ENCODE results near the gene DIAPH3.

DIAPH3 gene

DNA sequence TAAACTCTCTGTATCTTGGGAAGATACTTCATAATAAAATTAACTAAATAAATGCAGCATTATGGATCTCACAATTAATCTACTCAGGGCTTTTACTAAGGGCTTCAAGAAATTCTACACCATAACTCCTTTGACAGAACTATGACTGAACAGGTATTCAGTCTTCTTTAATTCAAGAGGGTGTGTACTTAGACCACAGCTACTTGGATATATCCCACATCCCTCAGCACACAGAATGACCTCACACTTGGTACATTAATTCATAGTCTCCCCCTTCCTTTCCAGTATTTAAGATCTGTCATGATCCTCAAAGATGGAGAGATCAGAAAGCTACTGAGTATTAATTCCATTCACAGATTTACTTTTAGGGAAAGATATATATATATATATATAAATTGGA, 11.6 kb downstream of the DIAPH3 start:
- DNase-seq (ENCODE audit: low read depth in 2 of 2): no peak

DNA sequence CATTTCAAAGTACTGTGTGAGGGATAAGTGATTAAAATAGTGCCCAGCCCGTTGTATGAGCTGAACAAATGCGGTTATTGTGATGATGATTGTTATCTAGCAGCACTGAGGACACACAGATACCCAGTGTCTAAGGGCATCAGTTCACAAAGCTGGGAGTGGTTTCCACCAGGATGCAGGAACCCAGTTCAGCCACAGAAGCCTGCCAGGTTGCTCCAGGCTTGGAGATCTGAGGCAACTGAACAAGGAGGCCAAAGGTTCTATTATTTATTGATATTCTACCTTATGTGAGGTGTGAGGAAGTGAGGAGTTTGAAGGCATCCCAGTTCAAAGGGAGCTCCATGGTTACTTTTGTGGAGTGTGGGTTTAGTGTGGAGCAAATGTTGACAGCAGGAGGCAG, 13.2 kb downstream of the DIAPH3 start:
- DNase-seq (ENCODE audit: low read depth in 2 of 2): no peak

DNA sequence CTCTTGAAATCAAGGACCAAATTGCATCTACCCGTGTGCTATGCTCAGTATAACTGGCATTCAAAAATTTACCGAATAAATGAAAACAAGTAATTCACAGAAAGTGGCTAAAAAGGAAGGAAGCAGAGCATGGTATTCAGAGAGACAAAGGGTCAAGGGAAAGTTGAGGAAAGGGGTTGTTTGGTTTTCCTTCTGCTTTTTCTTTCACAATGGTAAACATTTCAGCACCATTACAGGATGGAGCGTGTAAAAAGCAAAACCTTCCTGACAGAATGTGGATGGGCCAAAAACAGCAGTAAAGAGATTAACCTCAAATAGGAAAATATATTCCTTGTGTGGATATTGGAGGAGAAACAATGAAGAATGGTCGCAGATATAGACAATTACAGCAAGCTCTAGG, 14.8 kb downstream of the DIAPH3 start:
- DNase-seq (ENCODE audit: low read depth in 2 of 2): no peak

DNA sequence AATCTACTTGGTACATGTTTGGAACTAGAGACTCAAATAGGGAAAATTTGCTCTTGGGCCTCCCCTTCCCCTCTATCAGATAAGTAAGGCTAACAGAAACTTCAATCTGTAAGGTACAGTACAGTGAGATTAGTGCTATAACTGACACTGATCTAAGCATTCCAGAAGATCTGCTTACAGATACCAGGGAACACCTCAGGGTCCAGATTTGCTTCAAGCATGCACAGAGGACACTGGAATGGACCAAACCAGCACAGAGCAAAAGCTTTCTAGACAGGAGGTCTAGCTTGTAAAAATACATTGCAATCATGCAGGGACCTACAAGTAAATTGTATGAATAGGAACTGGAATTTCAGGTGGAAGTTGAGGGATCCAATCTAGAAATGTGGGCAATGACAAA, 16.4 kb downstream of the DIAPH3 start:
- DNase-seq (ENCODE audit: low read depth in 2 of 2): no peak

DNA sequence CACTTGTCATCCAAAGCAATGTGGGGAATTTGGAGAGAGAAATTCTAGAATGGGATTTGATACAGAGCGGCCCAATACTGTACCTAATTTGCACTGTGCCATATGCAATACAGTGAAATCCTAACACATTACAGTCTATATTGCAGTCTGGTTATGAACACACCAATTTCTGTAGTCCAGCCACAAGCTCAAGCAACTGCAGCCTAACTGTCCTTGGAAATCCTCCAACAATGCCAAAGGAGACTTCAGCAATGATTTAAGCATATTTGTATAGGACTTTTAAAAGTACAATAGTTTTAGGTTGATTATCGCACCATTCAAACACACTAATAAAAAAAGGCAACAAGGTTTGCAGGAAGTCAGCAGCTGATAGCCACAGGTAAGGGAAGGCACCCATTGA, 17.3 kb downstream of the DIAPH3 start:
- no peak for DNase-seq (ENCODE audit: low read depth in 2 of 2)

DNA sequence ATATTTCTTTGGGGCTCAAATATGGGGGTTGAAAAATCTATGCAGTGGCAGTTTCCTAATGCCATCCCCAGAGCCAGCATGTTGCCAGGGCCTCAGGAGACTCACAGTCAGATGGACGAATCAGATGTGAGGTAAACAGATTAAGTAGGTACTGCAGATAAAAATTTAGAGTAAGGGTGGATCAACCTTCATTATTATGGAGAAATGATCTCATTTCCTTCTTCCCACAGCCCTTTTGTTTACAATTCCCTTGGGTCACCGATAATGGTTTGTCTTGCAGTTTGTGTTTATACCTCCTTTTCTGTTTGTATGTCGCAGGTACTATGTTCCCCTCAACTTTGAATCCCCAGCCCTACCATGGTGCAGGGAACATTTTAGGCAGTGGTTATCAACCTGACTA, 20.0 kb downstream of the DIAPH3 start:
- no peak for DNase-seq (ENCODE audit: low read depth in 2 of 2)

DNA sequence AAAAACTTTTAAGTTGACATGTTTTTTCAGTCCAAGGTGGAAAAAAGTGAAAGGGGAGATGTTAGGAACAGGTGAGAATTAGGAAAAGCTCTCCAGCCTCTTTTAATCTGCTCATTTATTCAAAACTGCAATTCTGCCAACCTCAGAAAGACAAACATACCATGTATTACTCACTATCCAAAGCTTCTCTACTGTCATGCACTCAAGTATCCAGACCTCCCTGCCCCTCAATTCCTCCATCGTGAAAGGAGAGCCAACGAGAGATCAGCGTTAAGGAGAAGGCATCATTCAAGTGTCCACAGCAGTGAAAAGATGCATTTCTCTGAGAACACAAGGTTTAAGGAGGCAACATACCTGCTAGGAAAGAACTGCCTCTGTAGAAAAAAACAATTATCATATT, 24.5 kb downstream of the DIAPH3 start:
- no peak for DNase-seq (ENCODE audit: low read depth in 2 of 2)

DNA sequence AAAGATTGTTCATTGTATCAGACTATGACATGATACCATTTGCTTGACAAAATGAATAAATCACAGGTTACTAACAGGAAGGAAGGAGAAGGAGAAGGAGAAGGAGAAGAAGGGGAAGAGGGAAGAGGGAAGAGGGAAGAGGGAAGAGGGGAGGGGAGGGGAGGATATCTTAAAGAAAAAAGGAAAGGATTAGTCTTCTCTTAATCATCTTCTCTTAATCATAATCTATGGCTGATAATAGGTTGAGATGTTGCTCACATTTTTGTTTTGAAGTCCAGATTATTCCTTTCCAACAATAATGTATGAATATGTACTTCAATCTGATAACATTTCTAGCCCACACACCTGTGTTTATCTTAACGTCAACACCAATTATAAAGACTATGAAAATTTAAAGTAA, 25.1 kb downstream of the DIAPH3 start:
- DNase-seq (ENCODE audit: low read depth in 2 of 2): no peak

DNA sequence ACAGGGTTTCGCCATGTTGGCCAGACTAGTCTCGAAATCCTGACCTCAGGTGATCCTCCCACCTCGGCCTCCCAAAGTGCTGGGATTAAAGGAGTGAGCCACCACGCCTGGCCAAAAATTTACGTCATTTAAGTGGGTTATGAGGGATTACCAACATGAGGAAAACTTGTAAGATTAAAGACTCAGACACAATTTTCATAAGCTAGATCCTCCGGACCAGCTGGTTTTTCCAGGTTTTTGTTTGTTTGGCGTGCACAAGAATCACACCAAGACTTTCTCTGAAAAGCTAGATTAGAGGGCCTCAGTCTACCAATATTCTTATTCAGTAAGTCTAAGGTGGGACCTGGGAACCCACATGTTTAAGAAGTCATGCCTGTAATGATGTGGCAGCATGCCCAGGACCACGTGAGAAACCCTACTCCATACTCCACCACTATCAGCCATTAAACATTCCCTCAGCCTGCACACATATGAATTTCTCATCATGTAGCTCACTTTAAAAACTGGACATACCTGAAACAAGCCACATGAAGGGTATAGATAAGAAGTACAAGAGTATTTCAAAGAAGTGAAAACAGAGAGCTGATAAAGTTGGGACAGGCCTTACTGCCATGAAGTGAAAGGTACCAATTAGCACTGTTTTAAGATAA, 25.7 kb downstream of the DIAPH3 start:
- no peak for DNase-seq (ENCODE audit: low read depth in 2 of 2)

DNA sequence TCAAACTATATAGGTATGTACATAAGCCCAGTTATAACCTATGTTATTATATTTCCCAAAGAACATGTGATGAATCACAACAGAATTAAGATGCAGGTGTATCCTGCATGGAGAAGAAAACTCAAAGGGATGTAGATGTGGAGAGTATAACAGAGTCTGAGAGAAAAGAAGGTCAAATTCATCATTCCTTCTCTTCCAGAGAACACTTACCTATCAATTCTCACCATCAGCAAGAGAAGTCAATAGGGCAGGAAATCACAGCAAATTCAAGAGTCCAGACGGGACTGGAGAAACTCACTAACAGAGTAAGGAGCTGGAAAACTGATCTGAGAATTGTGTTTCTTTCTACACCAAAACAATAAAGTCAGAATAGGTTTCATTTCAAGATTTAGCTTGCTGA, 28.4 kb downstream of the DIAPH3 start:
- no peak for DNase-seq (ENCODE audit: low read depth in 2 of 2)

DNA sequence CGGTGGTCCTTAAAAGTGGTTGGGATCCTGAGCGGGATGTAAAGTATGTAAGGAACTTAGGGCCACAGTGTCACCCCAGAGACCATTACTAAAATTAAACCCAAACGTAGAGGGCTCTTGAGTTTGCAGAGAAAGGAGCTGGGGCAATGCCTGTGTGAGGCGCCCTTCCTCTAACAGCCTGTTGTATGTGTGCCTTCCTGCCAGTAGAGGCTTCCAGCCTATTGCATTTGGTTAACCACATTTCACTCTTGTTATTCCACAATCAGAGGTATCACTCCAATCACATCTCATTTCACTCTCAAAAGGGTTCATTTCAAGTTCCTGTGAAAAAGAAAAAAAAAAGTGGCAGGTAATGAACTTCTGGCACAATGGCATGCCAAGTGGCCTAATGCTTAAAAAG, 29.4 kb downstream of the DIAPH3 start:
- DNase-seq (ENCODE audit: low read depth in 2 of 2): no peak

DNA sequence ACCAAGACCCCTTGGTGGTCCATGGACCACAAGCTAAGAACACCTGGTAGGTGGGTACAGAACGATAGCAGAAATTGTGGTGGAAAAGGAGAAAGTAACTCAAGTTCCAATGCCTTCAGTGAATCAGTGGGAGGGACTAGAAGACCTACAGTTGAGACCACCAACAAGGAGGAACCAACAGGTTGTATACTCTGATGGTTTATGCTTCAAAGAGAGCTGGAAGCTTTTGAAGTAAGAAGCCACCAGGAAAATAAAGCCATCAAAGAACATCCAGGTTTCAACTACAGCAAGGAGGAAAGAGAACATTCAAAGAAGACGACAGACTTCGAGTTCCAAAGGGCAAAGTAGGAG, 42.4 kb downstream of the DIAPH3 start:
- DNase-seq (ENCODE audit: low read depth in 2 of 2): no peak

DNA sequence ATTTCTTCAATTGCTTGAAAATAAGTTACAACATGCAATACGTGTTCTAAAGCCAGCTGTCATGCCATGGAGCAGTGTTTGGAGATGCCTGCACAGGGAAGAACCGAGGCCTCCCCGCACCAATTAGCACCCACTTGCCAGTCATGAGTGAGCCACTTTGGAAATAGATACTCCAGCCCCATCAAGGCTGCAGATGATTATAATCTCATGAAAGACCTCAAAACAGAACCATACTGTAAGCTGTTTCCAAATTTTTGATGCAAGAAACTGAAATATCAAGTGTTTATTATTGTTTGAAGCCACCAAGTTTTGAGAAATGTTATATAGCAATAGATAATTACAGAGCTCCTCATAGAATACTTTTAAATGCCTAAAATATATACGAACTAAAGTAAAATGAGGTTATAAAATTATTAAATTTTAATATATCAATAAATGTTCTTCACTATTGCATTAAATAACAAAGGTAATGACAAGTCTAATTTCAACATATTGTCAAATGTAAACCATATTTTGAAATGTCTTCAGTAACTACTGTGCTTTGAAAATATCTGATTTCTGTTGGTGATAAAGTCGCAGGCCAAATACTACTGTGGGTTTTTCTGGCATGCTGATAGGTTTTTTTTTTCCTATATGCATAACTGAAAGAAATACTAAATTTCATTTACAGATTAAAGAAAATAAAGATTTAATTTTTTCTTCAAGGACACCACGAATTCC, 43.0 kb downstream of the DIAPH3 start:
- DNase-seq (ENCODE audit: low read depth in 2 of 2): no peak

DNA sequence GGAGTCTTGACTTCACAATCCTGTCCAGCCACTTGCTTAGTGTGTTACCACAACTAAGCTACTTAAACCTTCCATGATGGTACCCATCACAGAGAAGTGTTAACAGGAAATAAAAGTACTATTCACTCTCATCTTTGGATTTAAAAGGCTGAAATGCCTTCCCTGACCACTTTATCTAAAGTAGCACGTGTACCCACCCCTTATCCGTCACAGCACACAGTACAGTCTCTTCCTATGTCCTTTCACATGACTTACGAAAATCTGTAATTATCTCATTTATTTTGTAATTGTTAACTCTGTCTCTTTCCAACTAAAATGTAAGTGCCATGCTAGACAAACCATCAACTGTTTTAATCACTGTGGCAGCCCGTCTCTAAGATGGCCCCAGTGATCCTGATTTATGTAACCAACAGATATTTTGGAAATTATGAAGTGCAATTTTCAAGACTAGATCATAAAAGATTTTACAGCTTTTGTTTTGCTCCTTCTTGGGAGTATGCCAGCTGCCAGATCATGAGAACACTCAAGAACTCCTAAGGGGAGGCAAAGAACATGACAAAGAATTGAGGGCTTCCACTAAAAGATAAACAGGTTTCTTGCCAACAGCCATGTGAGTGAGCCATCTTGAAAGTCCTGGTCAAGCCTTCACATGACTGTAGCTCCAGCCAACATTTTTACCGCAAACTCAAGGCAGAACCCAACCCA, 44.9 kb downstream of the DIAPH3 start:
- DNase-seq (ENCODE audit: low read depth in 2 of 2): no peak

DNA sequence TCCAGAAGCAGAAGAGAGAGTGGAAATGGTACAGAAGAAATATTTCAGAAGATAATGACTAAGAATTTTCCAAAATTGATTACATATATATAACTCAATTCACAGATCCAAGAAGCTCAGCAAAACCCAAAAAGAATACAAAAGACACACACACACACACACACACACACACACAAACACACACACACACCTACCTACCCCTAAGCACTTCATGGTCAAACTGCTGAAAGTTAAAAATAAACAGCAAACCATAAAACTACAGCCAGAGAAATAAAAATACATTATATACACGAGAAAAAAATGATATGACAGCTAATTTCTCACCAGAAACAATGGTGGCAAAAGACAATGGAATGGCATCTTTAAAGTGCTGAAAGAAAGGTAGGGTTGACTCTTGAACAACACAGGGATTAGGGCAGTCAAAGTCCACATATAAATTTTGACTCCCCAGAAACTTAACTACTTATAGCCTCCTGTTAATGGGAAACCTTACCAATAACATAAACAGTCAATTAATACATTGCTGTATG, 49.2 kb downstream of the DIAPH3 start:
- no peak for DNase-seq (ENCODE audit: low read depth in 2 of 2)

DNA sequence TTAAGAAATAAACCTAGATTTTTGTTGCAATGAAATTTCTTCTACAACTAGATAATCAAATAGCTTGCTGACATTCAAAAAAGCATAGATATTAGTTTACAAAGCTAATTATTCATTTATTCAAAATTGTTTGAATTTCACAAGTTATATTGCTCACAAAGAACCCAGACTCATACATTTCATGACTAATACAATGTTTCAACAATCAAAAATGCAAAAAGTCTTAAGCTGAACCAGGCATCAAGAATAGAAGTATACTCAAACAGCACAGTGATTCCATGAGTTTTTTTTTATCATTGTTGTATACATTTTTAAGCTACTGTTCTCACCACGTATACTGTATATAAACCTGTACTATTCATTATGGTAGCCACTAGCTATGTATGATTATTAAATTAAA, 51.0 kb downstream of the DIAPH3 start:
- no peak for DNase-seq (ENCODE audit: low read depth in 2 of 2)

DNA sequence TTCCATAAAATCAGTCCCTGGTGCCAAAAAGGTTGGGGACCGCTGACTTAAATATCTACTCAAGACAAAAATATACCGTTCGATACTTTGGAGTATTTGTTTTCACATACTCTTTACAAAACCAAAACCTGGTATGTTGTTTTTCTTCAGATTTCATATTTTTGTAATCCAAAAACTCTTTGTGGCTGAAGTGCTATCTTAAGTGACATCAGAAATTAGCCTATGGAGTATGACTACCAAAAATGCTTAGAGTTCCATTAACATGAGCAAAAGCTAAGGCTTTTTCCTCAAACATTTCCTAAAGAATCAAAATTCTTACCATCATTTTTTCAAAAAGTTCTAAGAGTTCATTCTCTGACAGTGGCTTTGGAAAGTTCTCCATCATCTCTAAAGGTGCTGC, 52.0 kb downstream of the DIAPH3 start:
- DNase-seq (ENCODE audit: low read depth in 2 of 2): no peak

DNA sequence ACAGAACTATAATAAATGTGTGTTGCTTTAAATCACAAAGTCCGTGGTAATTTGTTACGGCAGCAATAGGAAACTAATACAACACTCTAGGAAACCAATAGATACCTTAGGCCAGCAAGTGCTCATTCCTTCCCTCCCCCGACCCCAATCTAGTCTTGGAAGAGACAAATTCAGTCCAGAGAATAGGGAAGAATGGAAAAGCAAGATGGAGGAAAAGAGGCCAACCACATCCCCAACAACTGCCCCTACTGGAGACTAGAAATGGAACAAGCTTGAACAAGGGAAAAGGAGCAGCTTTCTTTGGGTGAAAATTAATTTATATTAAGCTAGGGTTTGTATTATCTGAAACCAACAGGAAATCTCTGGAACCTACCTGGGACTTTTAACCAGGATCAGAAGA, 54.4 kb downstream of the DIAPH3 start:
- DNase-seq (ENCODE audit: low read depth in 2 of 2): no peak

DNA sequence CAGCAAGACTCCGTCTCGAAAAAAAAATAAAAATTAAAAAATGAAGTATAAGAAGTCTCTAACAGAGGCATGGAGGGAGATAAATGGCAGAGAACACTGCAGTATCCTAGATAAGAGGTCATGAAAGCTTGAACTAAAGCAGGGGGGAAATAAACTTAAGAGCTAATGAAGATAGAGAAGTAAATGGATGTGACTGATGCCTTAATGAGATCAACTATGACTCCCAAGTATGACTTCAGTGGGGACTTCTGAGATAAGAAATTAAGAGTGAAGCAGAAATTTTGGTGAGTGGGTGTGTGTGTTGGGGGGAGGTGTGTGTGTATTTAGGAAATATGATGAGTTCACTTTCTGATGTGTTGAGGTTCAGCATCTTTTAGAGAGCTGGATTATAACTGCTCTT, 55.1 kb downstream of the DIAPH3 start:
- no peak for DNase-seq (ENCODE audit: low read depth in 2 of 2)

DNA sequence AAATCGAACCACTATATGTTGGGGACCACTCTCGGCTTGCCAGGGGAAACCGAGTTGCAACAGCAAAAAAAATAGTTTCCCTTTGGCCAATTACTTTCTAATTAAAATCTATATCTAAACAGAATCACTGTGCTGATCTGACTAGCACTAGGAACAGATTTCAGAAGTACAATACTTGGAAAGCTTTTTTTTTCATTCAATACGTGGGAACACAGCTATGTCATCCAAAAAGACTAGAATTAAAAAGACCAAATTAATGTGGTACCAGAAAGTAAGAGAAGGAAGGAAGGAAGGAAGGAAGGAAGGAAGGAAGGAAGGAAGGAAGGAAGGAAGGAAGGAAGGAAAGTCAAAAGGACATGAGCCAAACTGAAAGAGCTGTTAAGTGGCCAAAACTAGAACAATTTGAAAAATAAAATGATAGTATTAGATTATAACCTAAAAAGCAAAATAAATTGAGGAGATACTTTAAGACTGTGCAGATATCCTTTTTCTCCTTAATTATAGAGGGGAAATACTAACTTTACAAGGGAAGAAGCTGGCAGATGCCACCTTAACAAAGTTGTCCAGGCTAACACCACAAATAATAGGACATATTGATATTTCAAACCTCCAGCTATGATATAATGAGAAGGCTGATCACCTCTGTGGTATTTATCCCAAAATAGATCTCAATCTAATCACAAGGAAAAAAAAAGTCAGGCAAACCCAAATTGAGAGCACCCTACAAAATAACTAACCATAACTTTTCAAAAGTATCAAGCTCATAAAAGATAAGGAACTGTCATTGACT, 63.9 kb downstream of the DIAPH3 start:
- no peak for DNase-seq (ENCODE audit: low read depth in 2 of 2)

DNA sequence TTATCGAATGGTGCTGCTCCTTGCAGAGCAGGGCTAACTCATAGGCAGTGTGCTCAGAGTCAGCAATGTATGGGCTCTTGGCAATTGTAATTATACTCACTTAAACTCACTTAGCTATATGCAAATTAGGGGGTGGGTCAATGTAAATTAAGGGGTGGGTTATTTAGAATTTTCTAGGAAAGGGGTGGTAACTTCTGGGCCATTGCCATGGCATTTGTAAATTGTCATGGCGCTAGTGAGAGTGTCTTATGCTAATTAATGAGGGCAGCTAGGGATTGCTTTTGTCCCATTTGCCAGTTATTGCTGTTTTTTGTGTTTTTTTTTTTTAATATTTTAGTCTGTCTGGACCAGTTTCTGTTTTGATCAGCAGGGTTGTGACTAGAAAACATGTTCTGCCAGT, 68.4 kb downstream of the DIAPH3 start:
- no peak for DNase-seq (ENCODE audit: low read depth in 2 of 2)

DNA sequence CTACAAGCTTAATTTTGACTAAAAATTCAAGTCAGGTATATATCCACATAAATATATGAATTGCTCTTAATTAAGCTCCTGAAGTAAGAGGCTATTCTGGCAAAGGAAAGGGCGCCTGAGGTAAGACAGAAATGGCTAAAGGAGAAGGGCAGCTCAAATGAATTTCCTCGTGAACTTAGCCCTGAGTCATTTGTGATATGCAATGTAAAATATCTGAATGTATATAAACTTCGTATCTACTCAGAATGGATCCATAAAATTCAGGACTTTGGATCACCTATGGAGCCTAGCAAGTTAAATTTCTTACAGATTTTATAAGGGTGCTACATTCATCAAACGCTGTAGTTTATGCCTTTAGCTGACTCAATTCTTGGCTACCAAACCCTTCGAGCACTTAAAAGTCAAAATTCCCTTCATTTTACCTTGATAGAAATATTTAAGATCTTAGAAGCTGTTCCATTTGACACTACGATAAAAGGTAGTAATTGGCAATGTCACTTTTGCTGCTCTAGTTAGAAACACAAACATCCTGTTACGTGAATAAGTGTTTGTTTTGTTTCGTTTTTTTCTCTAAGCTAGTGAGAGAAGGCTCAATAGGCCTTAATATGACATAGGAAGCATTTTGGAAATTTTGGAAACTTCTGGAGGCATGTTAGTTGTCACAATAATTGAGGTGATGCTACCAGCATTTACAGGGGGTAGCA, 69.2 kb downstream of the DIAPH3 start:
- no peak for DNase-seq (ENCODE audit: low read depth in 2 of 2)
